Measurements from ENCODE around the gene PRPSAP2.
"Not testable (repeated sequence)": the region's sequence is repeated elsewhere in the genome, so short reads cannot be mapped to it uniquely, and the experiment has no call there.

Gene PRPSAP2

DNA sequence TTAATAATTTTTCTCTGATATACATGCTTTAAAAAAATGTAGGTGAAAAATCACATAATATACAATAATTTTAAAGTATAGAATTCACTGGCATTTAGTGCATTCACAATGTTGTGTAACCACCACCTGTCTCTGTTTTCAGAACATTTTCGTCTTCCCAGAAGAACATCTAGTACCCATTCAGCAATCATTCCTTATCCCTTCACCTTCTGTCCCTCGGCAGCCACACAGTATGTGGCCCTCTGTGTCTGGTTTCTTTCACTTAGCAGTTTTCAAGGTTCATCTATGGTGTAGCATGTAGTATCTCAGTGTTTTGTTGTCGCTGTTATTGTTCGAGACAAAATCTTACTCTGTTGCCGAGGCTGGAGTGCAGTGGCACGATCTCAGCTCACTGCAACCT, 33.6 kb downstream of the PRPSAP2 start:
- DNase-seq: no peak

DNA sequence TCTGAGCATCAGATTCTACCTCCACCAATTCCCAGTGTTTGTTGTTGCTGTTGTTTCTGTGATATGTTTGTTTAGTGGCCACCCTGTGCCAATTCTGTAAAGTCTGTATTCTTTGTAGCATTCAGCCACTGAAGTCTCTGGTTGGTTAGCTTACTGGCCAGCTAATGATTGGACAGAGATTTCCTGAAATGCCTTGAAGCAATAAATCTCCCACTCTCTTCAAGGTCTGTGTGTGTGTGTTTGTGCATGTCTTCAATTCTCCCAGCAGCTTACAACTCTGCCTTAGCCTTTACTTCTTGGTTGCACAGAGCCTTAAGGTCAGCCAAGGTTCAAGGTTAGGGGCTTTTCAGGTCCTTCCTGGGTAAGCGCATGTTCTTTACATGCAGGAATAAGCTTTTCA, 38.2 kb downstream of the PRPSAP2 start:
- DNase-seq: no peak

DNA sequence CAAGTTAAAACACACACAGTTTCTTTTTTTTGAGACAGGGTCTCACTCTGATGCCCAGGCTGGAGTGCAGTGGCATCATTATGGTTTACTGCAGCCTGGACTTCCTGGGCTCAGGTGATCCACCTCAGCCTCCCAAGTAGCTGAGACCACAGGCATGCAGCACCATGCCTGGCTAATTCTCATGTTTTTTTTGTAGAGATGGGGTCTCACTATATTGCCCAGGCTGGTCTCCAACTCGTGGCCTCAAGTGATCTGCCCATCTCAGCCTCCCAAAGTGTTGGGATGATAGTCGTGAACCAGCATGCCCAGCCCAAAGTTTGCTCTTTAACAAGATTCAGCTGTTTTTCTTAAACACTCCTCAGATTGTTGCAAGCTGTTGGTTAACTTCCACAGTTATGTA, 39.0 kb downstream of the PRPSAP2 start:
- DNase-seq: no peak

DNA sequence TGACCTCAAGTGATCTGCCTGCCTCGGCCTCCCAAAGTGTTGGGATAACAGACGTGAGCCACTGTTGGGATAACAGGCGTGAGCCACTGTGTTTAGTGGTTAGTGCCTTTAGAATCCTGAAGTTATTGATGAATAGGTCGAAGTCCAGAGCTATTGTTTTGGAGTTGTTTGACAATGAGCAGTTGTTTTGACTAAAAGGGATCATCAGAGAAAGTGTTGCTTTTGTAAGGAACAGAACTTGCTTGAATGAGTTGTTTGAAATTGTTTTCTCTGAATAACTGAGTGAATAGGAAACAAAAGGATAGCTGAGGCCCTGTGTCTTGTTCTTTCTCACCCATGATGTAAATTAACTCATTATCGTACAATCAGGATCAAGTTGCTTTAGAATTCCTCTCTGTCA, 46.6 kb downstream of the PRPSAP2 start:
- DNase-seq: no peak

DNA sequence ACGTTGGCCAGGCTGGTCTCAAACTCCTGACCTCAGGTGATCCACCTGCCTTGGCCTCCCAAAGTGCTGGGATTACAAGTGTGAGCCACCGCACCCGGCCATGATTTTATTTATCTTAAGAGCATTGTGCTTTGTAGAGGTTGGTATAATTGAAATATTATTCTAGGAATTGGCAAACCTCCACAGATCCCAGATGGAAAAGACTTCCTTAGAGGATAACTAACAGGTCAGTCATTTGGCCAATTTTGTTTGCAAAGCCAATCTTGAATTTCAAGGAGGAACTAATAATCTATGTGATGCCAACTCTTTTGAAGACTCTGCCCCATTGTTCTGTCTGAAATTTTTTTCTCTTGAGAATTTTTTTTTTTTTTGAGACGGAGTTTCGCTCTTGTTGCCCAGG, 47.3 kb downstream of the PRPSAP2 start:
- DNase-seq: no peak

DNA sequence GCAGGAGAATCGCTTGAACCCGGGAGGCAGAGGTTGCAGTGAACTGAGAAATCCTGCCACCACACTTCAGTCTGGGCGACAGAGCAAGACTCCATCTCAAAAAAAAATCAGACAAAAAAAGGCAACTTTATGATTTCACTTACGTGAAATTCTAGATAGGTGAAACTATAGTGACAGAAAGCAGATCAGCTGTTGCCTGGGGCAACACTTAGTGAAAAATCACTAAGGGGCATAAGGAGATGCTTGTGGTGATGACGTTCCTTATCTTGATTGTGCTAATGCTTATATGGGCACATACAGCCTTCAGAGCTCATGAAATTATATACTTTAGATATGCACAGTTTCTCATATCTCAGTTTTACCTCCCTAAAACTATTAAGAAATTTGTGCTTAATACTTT, 52.4 kb downstream of the PRPSAP2 start:
- no peak for DNase-seq

DNA sequence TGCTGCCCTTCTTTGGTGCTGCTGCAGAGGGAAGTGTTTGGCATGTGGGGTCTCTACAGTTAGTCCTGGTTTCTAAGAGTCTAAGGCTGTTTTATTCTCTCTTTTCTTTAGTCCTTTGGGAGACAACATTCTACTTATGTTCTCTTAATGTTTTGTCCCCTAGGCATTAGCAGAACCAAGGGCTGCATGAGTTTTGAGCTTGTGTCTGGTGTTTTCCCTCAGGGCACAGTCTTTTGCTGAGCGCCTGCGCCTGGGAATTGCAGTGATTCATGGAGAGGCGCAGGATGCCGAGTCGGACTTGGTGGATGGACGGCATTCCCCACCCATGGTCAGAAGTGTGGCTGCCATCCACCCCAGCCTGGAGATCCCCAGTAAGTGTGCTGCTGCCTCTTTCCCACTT, 53.0 kb downstream of the PRPSAP2 start:
- no peak for DNase-seq

DNA sequence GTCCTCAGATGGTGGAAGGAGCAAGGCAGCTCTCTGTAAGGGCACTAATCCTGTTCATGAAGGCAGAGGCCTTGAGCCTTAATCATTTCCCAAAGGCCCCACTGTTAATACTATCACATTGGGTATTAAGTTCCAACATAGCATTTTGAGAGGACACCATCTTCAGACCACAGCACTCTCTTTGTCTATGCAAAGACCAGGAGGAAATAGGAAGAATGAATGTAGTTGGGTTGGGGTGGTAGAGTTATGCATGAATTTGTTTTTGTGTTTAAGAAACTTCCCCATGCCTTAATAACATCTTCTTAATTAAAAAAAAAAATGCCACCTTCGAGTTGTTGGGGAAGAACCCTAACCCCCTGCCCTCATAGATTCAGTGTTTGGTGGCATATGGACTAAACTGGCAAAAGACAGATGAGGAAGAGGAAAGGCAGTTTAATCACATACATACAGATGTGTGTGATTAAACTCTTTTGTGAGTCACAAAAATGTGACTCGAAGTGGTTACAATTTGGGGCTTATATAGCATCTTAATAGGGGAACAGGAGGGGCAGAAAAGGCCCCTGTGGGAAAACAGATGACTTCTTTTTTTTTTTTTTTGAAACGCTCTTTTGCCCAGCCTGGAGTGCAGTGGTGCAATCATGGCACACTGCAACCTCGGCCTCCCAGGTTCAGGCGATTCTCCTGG, 59.0 kb downstream of the PRPSAP2 start:
- DNase-seq: no peak

DNA sequence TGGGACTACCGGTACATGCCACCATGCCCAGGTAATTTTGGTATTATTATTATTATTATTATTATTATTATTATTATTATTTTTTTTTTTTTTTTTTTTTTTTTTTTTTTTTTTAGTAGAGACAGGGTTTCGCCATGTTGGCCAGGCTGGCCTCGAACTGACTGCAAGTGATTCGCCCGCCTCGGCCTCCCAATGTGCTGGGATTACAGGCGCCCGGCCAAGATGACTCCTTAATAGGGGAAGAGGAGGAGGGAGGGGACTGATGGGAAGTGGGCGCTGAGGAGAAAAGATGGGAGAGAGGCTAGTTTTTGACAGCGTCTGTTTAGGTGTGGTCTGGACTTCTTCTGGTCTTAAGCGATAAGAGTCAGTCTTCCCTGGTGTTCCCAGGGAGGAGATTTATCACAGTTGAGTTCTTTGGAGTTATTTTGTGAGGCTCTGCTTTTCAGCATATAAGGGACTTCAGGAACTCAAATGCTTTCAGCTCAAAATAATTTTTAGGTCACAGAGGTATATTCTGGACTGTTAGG, 59.6 kb downstream of the PRPSAP2 start:
- no peak for DNase-seq

DNA sequence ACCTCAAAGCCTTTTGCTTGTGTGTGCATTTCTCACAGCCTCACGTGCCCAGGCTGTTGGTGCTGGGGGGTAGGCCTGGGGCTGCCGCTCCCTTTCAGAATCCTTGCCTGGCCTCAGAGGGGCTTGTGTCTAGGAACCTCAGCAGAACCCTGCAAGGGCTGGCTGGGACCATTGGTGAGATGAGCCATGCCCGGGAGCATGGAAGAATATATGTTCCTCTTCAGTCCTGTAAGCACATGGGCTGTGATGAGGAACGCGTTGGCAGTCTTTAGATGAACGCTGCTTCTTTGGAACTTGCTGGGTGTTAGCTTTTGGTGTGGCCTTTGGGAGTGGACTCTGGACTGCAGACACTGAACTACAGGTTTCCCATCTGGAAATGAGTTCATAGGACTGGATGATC, 62.0 kb downstream of the PRPSAP2 start:
- DNase-seq: no peak

DNA sequence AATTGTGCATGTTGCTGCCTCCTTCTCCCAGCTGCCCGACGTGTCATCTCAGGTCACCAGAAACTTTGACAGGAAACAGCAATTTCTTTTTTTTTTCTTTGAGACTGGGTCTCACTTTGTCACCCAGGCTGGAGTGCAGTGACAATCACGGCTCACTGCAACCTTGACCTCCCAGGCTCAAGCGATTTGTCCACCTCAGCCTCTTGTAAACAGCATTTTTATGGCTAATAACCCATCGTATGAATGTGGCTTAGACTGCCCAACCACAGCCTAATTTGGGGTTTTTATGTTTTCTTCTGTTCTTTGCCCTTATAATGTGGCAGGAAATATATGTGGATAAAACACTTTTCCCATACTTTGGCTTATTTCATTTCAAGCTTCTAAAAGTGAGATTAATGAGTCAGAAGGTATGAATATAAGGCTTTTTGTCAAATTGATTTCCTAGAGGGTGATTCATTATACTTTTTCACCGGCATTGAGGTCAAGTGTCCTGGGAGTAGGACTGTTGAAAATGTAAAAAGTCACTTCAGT, 63.0 kb downstream of the PRPSAP2 start:
- DNase-seq: no peak

DNA sequence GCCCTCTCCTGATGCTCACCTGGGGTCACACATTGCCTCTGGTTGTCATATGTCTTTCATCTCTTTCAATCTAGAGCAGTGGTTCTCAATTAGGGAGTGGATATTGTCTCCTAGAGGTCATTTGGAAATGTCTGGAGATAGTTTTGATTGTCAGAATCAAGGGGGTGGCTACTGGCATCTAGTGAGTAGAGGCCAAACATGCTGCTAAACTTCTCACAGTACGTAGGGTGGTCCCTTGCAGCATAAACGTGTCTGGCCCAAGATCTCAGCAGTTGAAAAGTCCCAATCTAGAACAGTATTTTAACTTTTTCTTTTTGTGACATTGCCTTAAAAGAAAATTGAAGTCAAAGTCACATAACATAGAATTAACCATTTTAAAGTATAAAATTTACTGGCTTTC, 63.6 kb downstream of the PRPSAP2 start:
- DNase-seq: no peak

DNA sequence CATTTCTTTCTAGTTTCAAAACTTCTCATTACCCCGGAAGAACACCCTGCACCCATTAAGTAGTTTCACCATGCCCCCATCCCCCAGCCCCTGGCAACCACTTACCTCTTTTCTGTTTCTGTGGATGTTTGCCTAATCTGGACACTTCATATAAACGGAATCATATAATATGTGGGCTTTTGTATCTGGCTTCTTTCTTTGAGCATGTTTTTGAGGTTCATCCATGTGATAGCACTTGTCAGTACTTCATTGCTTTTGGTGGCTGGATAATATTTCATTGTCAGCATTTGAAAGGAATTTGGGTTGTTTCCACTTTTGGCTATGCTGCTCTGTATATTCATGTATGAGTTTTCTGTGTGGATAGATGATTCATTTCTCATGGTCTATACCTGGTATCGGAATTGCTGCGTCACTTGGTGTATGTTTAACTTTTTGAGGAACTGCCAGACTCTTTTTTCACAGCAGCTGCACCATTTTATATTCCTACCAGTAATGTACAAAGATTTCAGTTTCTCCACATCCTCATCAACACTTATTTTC, 64.1 kb downstream of the PRPSAP2 start:
- no peak for DNase-seq

DNA sequence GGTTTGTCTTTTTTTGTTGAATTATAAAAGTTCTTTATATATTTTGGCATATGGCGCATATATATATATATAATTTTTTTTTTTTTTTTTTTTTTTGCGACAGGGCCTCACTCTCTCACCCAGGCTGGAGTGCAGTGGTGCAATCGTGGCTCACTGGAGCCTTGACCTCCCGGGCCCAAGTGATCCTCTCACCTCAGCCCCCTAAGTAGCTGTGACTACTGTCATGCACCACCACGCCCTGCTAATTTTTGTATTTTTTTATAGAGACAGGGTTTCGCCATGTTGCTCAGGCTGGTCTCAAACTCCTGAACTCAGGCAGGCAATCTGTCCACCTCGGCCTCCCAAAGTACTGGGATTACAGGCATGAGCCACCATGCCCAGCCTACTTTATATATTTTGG, 64.7 kb downstream of the PRPSAP2 start:
- DNase-seq: not testable (repeated sequence)

DNA sequence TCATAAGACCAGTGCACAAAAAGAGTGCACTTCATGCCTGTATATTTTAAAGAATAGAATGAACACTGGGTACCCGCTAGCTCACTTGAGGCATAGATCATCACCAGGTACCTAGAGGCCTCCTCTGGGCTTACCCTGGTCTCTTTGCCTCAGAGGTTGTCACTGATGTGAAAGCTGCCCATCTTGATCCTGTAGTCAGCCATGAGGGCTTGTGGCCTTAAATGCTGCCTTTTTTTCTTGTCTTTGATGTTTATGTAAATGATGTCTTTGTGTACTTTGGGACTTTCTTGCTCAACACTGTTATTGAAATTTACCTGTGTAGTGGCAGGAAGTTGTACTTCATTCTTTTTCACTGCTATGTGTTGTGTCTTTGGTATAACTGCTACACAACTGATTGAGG, 67.3 kb downstream of the PRPSAP2 start:
- peak in 1 of 2 donors; percentile 12 for DNase-seq

DNA sequence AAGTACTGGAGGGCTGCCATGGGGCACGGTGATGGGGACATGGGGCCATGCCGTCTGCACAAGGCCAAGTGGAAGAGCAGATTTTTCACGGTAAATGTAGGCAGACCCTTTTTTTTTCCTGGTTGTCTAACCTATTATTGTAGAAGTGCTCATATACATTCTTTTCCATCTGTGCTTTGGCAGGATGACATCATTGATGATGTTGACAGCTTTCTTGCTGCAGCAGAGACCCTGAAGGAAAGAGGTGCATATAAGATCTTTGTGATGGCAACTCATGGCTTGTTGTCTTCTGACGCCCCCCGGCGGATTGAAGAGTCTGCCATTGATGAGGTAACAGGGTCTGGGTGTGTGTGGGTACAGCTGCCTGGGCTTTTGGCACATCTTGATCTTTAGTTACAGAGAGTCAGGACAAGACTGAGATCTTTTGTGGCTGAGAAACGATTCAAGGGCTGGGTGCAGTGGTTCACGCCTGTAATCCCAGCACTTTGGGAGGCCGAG, 70.7 kb downstream of the PRPSAP2 start:
- DNase-seq: no peak

DNA sequence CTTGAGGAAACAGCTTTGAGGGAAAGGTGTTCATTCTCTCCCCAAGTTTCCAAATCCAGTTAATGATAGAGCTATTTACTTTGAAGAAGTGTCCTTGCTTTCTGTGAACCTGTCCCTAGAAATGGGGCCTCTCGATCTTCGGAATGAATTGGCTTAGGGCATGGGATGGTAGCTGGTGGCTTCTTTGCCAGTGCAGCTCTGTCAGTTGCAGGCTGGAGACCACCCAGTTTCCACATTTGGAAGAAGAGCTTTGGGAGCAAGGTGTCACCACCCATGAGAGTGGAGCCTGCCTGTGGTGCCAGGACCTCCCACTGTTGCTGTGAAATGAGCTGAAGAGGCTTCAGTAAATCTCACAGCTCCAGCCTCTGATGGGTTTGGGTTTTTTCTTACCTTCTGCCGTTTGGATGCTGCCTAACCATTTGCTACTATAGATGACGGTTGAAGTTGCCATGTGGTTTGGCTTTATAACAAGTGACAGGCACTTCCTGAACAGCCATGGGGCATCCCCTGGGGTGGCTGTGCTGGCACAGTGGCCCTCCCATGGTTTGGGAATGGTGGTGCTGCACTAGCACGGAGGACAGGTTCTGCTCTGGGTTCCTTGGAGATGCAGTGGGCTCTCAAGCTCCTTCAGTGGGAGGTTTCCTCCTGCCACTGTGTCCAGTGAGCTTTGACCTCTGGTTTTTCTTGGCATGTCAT, 74.6 kb downstream of the PRPSAP2 start:
- DNase-seq: peak; percentile 8 to 38

DNA sequence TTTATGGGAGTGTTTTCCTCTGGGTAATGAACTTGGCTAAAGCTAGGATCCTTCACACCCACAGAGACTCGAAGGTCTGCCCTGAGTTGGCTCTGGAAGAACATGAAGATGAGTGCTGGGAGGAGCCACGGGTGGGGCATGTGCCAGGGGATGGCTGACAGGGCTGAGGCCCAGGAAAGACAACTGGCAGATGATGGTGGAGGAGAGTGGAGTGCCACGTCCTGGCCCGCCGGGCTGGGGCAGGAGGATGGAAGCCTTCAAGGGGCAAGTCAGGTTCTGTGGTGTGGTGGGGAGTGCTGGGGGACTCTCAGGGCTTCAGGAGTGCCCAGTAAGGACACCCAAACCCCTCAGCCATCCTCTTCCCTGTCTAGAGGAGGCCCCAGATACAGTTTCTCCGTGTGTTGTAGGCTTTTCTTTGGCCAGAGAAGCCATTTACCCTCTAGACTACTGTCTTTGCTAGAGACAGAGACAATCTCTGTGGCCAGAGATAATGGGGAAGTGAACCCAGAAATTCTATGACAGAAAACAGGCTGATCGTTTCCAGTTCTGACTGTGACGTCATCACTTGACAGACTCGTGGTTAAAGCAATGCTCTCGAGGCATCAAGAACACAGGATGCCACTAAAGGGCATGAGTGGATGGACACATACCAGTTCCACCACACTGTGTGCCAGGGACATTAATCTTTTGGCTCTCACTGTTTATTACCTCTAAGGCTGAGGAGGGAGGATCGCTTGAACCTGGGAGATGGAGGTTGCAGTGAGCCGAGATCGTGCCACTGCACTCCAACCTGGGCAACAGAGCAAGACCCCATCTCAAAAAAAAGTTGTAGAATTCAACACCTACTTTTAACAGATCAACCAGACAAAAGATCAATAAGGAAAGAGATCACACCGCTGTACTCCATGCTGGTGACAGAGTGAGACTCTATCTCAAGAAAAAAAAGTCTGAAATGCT, 75.4 kb downstream of the PRPSAP2 start:
- DNase-seq: peak; percentile 15 to 30

DNA sequence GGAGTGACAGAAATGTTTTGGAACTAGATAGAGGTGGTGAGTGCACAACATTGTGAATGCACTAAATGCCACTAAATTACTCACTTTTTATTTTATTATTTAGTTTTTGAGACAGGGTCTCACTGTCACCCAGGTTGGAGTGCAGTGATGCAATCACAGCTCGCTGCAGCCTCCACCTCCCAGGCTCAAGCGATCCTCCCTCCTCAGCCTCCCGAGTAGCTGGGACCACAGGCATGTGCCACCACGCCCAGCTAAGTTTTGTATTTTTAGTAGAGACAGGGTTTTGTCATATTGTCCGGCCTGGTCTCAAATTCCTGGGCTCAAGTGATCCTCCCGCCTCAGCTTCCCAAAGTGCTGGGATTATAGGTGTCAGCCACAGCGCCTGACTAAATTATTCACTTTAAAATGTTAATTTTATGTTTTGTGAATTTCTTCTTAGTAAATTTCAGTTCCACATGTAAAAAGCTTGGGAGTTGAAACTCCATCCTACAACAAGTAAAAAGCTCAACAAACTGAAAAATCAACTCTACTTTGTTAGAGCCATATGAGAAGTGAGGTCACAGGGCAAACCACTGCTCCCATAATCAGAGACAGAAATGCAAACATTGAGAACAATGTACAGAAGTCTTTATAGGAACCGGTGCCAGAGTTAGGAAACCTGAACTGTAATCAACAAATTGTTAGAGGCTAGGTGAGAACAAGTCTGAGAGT, 80.2 kb downstream of the PRPSAP2 start:
- no peak for DNase-seq

DNA sequence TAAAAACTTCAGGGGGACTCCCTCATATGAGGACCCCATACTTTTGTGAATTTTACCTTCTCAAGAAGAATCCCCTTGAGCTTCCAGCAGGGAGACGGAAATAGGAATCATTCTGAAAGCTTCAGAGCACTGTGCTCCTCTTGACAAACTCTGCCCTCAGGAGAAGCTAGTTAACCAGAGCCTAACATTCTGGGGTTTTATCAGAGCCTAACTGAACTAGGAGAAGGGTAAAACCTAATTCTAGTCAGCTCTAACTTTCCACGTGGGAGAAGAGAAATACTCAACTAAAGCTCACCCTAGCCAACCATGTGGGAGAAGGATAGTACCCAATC, 80.7 kb downstream of the PRPSAP2 start:
- DNase-seq: no peak

DNA sequence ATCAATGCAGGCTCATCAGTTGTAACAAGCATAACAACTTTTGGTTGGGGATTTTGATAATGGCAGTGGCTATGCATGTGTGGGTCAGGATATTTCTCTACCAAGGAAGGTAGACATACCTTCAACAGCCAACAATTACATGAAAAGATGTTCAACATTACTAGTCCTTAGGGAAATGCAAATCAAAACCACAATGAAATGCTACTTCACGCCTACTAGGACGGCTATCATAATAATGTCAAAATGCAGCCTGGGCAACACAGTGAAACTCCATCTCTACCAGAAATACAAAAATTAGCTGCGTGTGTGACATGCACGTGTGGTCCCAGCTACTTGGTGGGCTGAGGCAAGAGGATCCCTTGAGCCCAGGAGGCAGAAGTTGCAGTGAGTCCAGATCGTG, 86.7 kb downstream of the PRPSAP2 start:
- no peak for DNase-seq

DNA sequence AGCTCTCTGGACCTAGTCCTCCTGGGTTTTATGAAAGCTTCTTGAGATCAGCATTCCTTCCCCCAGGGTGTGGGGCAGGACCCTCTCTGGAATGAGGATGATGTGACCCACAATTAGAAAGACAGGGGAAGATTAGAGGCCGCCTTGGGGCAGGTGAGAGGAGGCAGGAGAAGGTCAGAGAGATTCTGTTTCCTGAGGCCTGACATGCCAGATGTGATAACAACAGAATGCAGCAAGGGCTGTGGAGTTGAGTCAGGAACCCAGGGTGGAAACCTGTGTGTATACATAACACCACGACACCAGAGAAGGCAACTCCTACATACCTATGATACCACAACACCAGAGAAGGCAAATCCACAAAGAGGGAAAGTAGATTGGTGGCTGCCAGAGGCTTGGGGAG, 88.6 kb downstream of the PRPSAP2 start:
- DNase-seq: no peak

Data from CD4-positive, alpha-beta T cell treated with Interferon alpha-2 for 1 hour (primary cell).